ENCODE data around the gene ZNF396.

DNA sequence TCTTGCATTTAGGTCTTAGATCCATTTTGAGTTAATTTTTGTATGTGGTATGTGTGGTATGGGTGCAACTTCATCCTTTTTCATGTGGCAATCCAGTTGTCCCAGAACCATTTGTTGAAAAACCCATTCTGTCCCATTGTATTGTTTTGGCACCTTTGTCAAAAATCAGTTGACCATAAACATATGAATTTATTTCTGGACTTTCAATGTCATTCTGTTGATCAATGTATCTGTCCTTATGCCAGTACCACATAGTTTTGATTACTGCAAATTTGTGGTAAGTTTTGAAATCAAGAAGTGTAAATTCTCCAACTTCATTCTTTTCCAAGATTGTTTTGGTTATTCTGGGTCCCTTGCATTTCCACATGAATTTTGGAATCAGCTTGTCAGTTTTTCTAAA, 16.6 kb upstream of the ZNF396 start:
- TF ChIP-seq, protein P1, sequence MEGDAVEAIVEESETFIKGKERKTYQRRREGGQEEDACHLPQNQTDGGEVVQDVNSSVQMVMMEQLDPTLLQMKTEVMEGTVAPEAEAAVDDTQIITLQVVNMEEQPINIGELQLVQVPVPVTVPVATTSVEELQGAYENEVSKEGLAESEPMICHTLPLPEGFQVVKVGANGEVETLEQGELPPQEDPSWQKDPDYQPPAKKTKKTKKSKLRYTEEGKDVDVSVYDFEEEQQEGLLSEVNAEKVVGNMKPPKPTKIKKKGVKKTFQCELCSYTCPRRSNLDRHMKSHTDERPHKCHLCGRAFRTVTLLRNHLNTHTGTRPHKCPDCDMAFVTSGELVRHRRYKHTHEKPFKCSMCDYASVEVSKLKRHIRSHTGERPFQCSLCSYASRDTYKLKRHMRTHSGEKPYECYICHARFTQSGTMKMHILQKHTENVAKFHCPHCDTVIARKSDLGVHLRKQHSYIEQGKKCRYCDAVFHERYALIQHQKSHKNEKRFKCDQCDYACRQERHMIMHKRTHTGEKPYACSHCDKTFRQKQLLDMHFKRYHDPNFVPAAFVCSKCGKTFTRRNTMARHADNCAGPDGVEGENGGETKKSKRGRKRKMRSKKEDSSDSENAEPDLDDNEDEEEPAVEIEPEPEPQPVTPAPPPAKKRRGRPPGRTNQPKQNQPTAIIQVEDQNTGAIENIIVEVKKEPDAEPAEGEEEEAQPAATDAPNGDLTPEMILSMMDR (IDR thresholded peaks at IDR 0.05): no peak
- no peak for TF ChIP-seq POLR2A (IDR thresholded peaks at IDR 0.05)

Measured in heart left ventricle (tissue), 13 donors.